B cell (primary cell): Measurements from ENCODE around the gene FGF3. TPM values are rescaled to one million over a fixed set of nuclear protein-coding genes. Genes with fewer than 3 reads are reported as not detected.

Experiments used
- ATAC-seq: fragments of 200-7000 bp; cut with Tn5 transposase; one replicate; pipeline ENCODE4 v1.10.0; 2021; ENCODE audit warnings: low read depth, mild to moderate bottlenecking, moderate number of reproducible peaks, moderate library complexity
- CTCF ChIA-PET: fragments of 350-600 bp; sonication (Branson Sonifier 250); formaldehyde crosslinking; loops from one replicate; lab custom pipeline; 2021; ENCODE audit warnings: antibody characterized with exemption, inconsistent platforms; lab: Charles Lee
- POLR2A ChIA-PET: fragments of 350-600 bp; sonication (Branson Sonifier 250); formaldehyde crosslinking; loops from one replicate; lab custom pipeline; 2021; ENCODE audit warnings: antibody characterized with exemption; lab: Charles Lee
- DNase-seq: peaks from one replicate; pipeline ENCODE4 v3.0.0; 2013
- H2AFZ ChIP-seq: 2 replicates; pipeline ENCODE4 v1.6.1; 2012; ENCODE audit warnings: mild to moderate bottlenecking, low read depth, low read length; ENCODE audit not compliant: insufficient read depth, poor library complexity, severe bottlenecking
- H3K27ac ChIP-seq, 2 donors: 1 replicate in 1 of 2; 2 replicates in 1 of 2; pipeline ENCODE4 v1.5.1; 2012 to 2013; ENCODE audit warnings: low read length in 2 of 2, mild to moderate bottlenecking in 2 of 2, moderate library complexity in 1 of 2
- H3K27me3 ChIP-seq, 4 experiments: fragments of 200-600 bp in 1 of 4; sonication (generic) in 1 of 4; replicated peaks in 1 of 4; 1 replicate in 2 of 4; 2 replicates in 2 of 4; pipeline versions ENCODE4 v1.6.1 to v1.7.0; 2013 to 2016; ENCODE audit warnings: low read length in 3 of 4, mild to moderate bottlenecking in 2 of 4, mixed read lengths in 1 of 4, moderate library complexity in 1 of 4; ENCODE audit not compliant: insufficient read depth in 4 of 4, control insufficient read depth in 3 of 4; ENCODE audit errors: control extremely low read depth in 1 of 4
- H3K36me3 ChIP-seq, 2 experiments: replicated peaks in 1 of 2; 1 replicate in 1 of 2; 2 replicates in 1 of 2; pipeline versions ENCODE4 v1.6.1 to v1.7.1; 2013; ENCODE audit warnings: low read length in 1 of 2; ENCODE audit not compliant: insufficient read depth in 2 of 2, control insufficient read depth in 1 of 2; ENCODE audit errors: control extremely low read depth in 1 of 2, extremely low read depth in 1 of 2
- H3K4me1 ChIP-seq, 2 donors: fragments of 200-600 bp in 1 of 2; sonication (generic) in 1 of 2; 1 replicate in 1 of 2; 2 replicates in 1 of 2; pipeline versions ENCODE4 v1.5.1 to v1.6.1; 2013 to 2017; ENCODE audit warnings: low read length in 2 of 2; ENCODE audit not compliant: control insufficient read depth in 2 of 2, insufficient read depth in 2 of 2
- H3K4me2 ChIP-seq: replicated peaks from 2 replicates; pipeline ENCODE3; 2012; ENCODE audit warnings: mild to moderate bottlenecking, low read depth, low read length; ENCODE audit not compliant: poor library complexity, severe bottlenecking
- H3K4me3 ChIP-seq, 5 experiments: fragments of 200-600 bp in 1 of 5; sonication (generic) in 1 of 5; 1 replicate in 3 of 5; 2 replicates in 2 of 5; pipeline versions ENCODE4 v1.5.1 to v1.7.0; 2011 to 2016; ENCODE audit warnings: low read length in 4 of 5, mild to moderate bottlenecking in 4 of 5, low read depth in 2 of 5, control low read depth in 1 of 5, moderate library complexity in 1 of 5; ENCODE audit not compliant: insufficient read depth in 1 of 5; ENCODE audit errors: control extremely low read depth in 1 of 5, extremely low read depth in 1 of 5
- H3K79me2 ChIP-seq: fragments of 200-600 bp; sonication (generic); one replicate; pipeline ENCODE4 v1.6.0; 2016; ENCODE audit warnings: low read length; ENCODE audit not compliant: control insufficient read depth, insufficient read depth
- H3K9ac ChIP-seq: fragments of 200-600 bp; sonication (generic); 2 replicates; pipeline ENCODE4 v1.6.1; 2017; ENCODE audit warnings: mild to moderate bottlenecking, low read length, moderate library complexity
- H3K9me3 ChIP-seq, 3 donors: one replicate each; pipeline versions ENCODE4 v1.6.1 to v1.7.1; 2013; ENCODE audit warnings: low read length in 2 of 3; ENCODE audit not compliant: control insufficient read depth in 2 of 3, insufficient read depth in 1 of 3; ENCODE audit errors: control extremely low read depth in 1 of 3
- H4K20me1 ChIP-seq: 2 replicates; pipeline ENCODE4 v1.6.0; 2012; ENCODE audit warnings: mild to moderate bottlenecking, low read length; ENCODE audit not compliant: insufficient read depth, control insufficient read depth, poor library complexity, severe bottlenecking
- H3K27ac Mint-ChIP-seq: one replicate; pipeline ENCODE4 v1.8.0; 2021; ENCODE audit warnings: mixed read lengths
- H3K27me3 Mint-ChIP-seq: one replicate; pipeline ENCODE4 v1.8.0; 2021; ENCODE audit warnings: mixed read lengths
- H3K4me1 Mint-ChIP-seq: one replicate; pipeline ENCODE4 v1.8.0; 2021; ENCODE audit warnings: mixed read lengths
- H3K4me3 Mint-ChIP-seq: one replicate; pipeline ENCODE4 v1.8.0; 2021; ENCODE audit warnings: mixed read lengths
- H3K9me3 Mint-ChIP-seq: one replicate; pipeline ENCODE4 v1.8.0; 2022; ENCODE audit warnings: mixed read lengths; ENCODE audit not compliant: insufficient read depth
- CTCF ChIP-seq: fragments of 200-600 bp; IDR thresholded peaks from one replicate; pipeline ENCODE4 v1.8.0; 2022; ENCODE audit warnings: antibody characterized with exemption, mild to moderate bottlenecking
- EZH2 ChIP-seq: IDR thresholded peaks from 2 replicates; pipeline ENCODE4 v1.6.1; 2012; ENCODE audit warnings: borderline replicate concordance, low read depth, mild to moderate bottlenecking, moderate library complexity, low read length; ENCODE audit not compliant: insufficient read depth, poor library complexity, severe bottlenecking
- WGBS: methylation state at CpG from one replicate; pipeline ENCODE4 v1.1.5; 2013; ENCODE audit warnings: missing lambda C conversion rate; ENCODE audit not compliant: insufficient coverage; 5-methylcytosine and 5-hydroxymethylcytosine counted together
- intact Hi-C: fragments of 100-400 bp; cut with micrococcal nuclease; formaldehyde crosslinking; loops from one replicate; pipeline ENCODE4 v1.10.0; 2022
- polyA plus RNA-seq: library from polyadenylated mRNA; depleted of rRNA; stranded (reverse); fragments of >200 nt; gene quantifications from 2 replicates; pipeline ENCODE4 v1.2.3, GENCODE V29; 2012
- total RNA-seq, 2 donors: library from RNA; stranded (reverse); fragments of 120-200 nt in 1 of 2; gene quantifications; 1 replicate in 1 of 2; 2 replicates in 1 of 2; pipeline versions ENCODE4 v1.2.3 to v1.2.4, GENCODE V29; 2013 to 2022

The FGF3 gene
- total and polyA plus RNA-seq, 2 donors (not counting 1 experiment from before 2014, with no cell fraction given): not detected

- Histone ChIP-seq H4K20me1 (no peaks in the 10 kb centered on the region), H3K36me3 (no peaks in the 10 kb centered on the region), H3K9me3 (no peaks in the 10 kb centered on the region), H3K4me1 (peaks cover 0 to 2% of the 10 kb centered on the region in 2 donors), H3K4me3 (no peak overlapping the region), H3K4me2 (no peak overlapping the region), H3K79me2 (no peaks in the 10 kb centered on the region), H2AFZ (no peak overlapping the region), H3K9ac (no peak overlapping the region), H3K27me3 (peaks cover 0 to 33% (median 2%) of the 10 kb centered on the region in 4 experiments), H3K27ac (no peak overlapping the region)
- DNase-seq (no peak), ATAC-seq (no peak)
- H3K9me3 Mint-ChIP-seq: no peaks in the 10 kb centered on the region
- no peak for TF ChIP-seq EZH2
- TF ChIP-seq CTCF: no peak
- H3K4me3 Mint-ChIP-seq: no peak overlapping the region
- WGBS: 15% methylated on average over 28 of the region's 30 CpGs
- ChIA-PET CTCF (no interaction called here), POLR2A (no interaction called here)
- H3K27ac Mint-ChIP-seq: no peak overlapping the region
- H3K27me3 Mint-ChIP-seq: peaks cover 49% of the 10 kb centered on the region
- no peaks in the 10 kb centered on the region for H3K4me1 Mint-ChIP-seq
- intact Hi-C loops: no loop called here
These were observed 45.4 kb downstream of the FGF3 start for GRCh38 chr11:69773626-69774353.

GRCh38 chr11:69771466-69771865 is 47.8 kb downstream of the FGF3 start:
- no peak overlapping the region for H3K4me3 ChIP-seq
- intact Hi-C loops: no loop called here
- CTCF ChIA-PET: no interaction called here
- peaks cover 0 to 3% (median 0%) of the 10 kb centered on the region in 3 donors for H3K9me3 ChIP-seq
- no peaks in the 10 kb centered on the region for H4K20me1 ChIP-seq
- no peak overlapping the region for H3K27ac ChIP-seq
- Mint-ChIP-seq H3K27me3 (peaks cover 43% of the 10 kb centered on the region), H3K4me3 (no peak overlapping the region), H3K4me1 (no peaks in the 10 kb centered on the region), H3K9me3 (no peaks in the 10 kb centered on the region), H3K27ac (no peak overlapping the region)
- ATAC-seq (no peak), DNase-seq (no peak)
- peaks cover 0 to 2% of the 10 kb centered on the region in 2 donors for H3K4me1 ChIP-seq
- H3K36me3 ChIP-seq: no peaks in the 10 kb centered on the region
- peaks cover 0 to 27% (median 2%) of the 10 kb centered on the region in 4 experiments for H3K27me3 ChIP-seq
- H3K9ac ChIP-seq: no peak overlapping the region
- no peak overlapping the region for H3K4me2 ChIP-seq
- H3K79me2 ChIP-seq: no peaks in the 10 kb centered on the region
- TF ChIP-seq EZH2 (no peak), CTCF (no peak)
- POLR2A ChIA-PET: no interaction called here
- no peak overlapping the region for H2AFZ ChIP-seq
- WGBS: no CpG with 5 or more reads among the region's 7 CpGs
